ENCODE data around the gene PTPRN2.
"Not testable (repeated sequence)": the region's sequence is repeated elsewhere in the genome, so short reads cannot be mapped to it uniquely, and the experiment has no call there.

The PTPRN2 gene

GRCh38 chr7:157904866-157905570 lies 682.6 kb downstream of the PTPRN2 start:
- no peak for TF ChIP-seq CTCF (IDR thresholded peaks at IDR 0.05; ENCODE audit: low read depth, low read length)
- no peak for DNase-seq (ENCODE audit: extremely low read depth, low read depth)

- no peak for DNase-seq (ENCODE audit: extremely low read depth, low read depth)
These were observed 683.3 kb downstream of the PTPRN2 start for GRCh38 chr7:157904211-157904865.

GRCh38 chr7:157903710-157904109 lies 683.9 kb downstream of the PTPRN2 start:
- no peak for TF ChIP-seq CTCF (IDR thresholded peaks at IDR 0.05; ENCODE audit: low read depth, low read length)
- DNase-seq (ENCODE audit: extremely low read depth, low read depth) = no peak

More at GRCh38 chr7:157904211-157904865, 683.3 kb downstream of the PTPRN2 start:
- TF ChIP-seq CTCF (IDR thresholded peaks at IDR 0.05; ENCODE audit: low read depth, low read length) = no peak

- TF ChIP-seq CTCF (IDR thresholded peaks at IDR 0.05; ENCODE audit: low read depth, low read length) = no peak
- no peak for DNase-seq (ENCODE audit: extremely low read depth, low read depth)
These were observed 684.3 kb downstream of the PTPRN2 start for GRCh38 chr7:157903296-157903695.

GRCh38 chr7:157901816-157902610 lies 685.6 kb downstream of the PTPRN2 start:
- not testable (repeated sequence) for DNase-seq (ENCODE audit: extremely low read depth, low read depth)

- no peak for DNase-seq (ENCODE audit: extremely low read depth, low read depth)
- TF ChIP-seq CTCF (IDR thresholded peaks at IDR 0.05; ENCODE audit: low read depth, low read length) = no peak
These were observed 686.5 kb downstream of the PTPRN2 start for GRCh38 chr7:157901166-157901565.

GRCh38 chr7:157900556-157900955 lies 687.1 kb downstream of the PTPRN2 start:
- DNase-seq (ENCODE audit: extremely low read depth, low read depth) = no peak
- no peak for TF ChIP-seq CTCF (IDR thresholded peaks at IDR 0.05; ENCODE audit: low read depth, low read length)

Measured in AG09319 (cell line).